Right lobe of liver (tissue), 4 donors: Measurements from ENCODE around the gene NCAPD3.
"Not testable (repeated sequence)": the region's sequence is repeated elsewhere in the genome, so short reads cannot be mapped to it uniquely, and the experiment has no call there.

Source experiments
- POLR2A ChIP-seq: fragments of 450-650 bp; IDR thresholded peaks from one replicate; pipeline ENCODE4 v1.6.1; 2017; ENCODE audit warnings: antibody characterized with exemption, mild to moderate bottlenecking
- TF ChIP-seq, protein P1 (sequence below), 4 donors: fragments of 200-600 bp in 3 of 4; fragments of 450-650 bp in 1 of 4; IDR thresholded peaks; one replicate each; pipeline versions ENCODE4 v1.5.1 to v1.8.0; 2016 to 2022; ENCODE audit warnings: antibody characterized with exemption in 4 of 4, mild to moderate bottlenecking in 2 of 4
- donor health status: DM: no; HTN: no; CAD: no.
- donor health status: DM: no; HTN: no; CAD: no.
- donor health status: DM: no; HTN: yes; CAD: no.

DNA sequence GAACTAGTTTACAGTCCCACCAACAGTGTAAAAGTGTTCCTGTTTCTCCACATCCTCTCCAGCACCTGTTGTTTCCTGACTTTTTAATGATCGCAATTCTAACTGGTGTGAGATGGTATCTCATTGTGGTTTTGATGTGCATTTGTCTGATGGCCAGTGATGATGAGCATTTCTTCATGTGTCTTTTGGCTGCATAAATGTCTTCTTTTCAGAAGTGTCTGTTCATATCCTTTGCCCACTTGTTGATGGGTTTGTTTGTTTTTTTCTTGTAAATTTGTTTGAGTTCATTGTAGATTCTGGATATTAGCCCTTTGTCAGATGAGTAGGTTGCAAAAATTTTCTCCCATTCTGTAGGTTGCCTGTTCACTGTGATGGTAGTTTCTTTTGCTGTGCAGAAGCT lies 110.0 kb downstream of the NCAPD3 start:
- TF ChIP-seq, protein P1, sequence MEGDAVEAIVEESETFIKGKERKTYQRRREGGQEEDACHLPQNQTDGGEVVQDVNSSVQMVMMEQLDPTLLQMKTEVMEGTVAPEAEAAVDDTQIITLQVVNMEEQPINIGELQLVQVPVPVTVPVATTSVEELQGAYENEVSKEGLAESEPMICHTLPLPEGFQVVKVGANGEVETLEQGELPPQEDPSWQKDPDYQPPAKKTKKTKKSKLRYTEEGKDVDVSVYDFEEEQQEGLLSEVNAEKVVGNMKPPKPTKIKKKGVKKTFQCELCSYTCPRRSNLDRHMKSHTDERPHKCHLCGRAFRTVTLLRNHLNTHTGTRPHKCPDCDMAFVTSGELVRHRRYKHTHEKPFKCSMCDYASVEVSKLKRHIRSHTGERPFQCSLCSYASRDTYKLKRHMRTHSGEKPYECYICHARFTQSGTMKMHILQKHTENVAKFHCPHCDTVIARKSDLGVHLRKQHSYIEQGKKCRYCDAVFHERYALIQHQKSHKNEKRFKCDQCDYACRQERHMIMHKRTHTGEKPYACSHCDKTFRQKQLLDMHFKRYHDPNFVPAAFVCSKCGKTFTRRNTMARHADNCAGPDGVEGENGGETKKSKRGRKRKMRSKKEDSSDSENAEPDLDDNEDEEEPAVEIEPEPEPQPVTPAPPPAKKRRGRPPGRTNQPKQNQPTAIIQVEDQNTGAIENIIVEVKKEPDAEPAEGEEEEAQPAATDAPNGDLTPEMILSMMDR (IDR thresholded peaks at IDR 0.05) = not testable (repeated sequence)
- TF ChIP-seq POLR2A = not testable (repeated sequence)
